Kidney epithelial cell (primary cell): ENCODE measurements around the gene EZH1. TPM values are rescaled to one million over a fixed set of nuclear protein-coding genes. Genes with fewer than 3 reads are reported as not detected.

Experiments used
- DNase-seq: peaks from one replicate; pipeline ENCODE4 v3.0.0-alpha.2; 2010; ENCODE audit warnings: low read depth
- H3K27me3 ChIP-seq: 2 replicates; pipeline ENCODE4 v1.6.0; 2011; ENCODE audit warnings: low read length; ENCODE audit not compliant: control insufficient read depth, insufficient read depth
- H3K36me3 ChIP-seq: 2 replicates; pipeline ENCODE4 v1.5.1; 2011; ENCODE audit warnings: low read length; ENCODE audit not compliant: control insufficient read depth, insufficient read depth
- H3K4me3 ChIP-seq: 2 replicates; pipeline ENCODE4 v1.5.1; 2011; ENCODE audit warnings: low read depth, mild to moderate bottlenecking, control low read depth, low read length
- CTCF ChIP-seq: IDR thresholded peaks from 2 replicates; pipeline ENCODE4 v1.5.1; 2011; ENCODE audit warnings: mild to moderate bottlenecking, moderate library complexity, low read length, control low read depth, inconsistent platforms; ENCODE audit not compliant: insufficient read depth, poor library complexity, severe bottlenecking
- total RNA-seq: library from RNA; depleted of rRNA; stranded (reverse); fragments of >200 nt; gene quantifications from 2 replicates; pipeline ENCODE4 v1.2.3, GENCODE V29; 2015

Gene EZH1
- total RNA-seq, 1 donor from 2014 or later: 14.7 TPM

- DNase-seq: no peak
- no peak for TF ChIP-seq CTCF
- Histone ChIP-seq H3K4me3 (peak overlapping the region; percentile 57), H3K36me3 (peaks cover under 1% of the 10 kb centered on the region), H3K27me3 (peaks cover 2% of the 10 kb centered on the region)
Measured at GRCh38 chr17:42780851-42781638, 36.2 kb upstream of the EZH1 start.

GRCh38 chr17:42779936-42780850, 35.4 kb upstream of the EZH1 start, which contains the start of gene WNK4:
WNK4 (plus strand) TSS chr17:42780610; CDS start chr17:42780699, 89 bp downstream.
- peak within 1 kb of the TSS; percentile 57 for H3K4me3 ChIP-seq
- DNase-seq: no peak
- H3K27me3 ChIP-seq: peaks cover 2% of the 10 kb centered on the region
- TF ChIP-seq CTCF: no peak
- H3K36me3 ChIP-seq: peaks cover 3% of the 10 kb centered on the region

GRCh38 chr17:42779304-42779935, 34.6 kb upstream of the EZH1 start:
- DNase-seq: no peak
- Histone ChIP-seq H3K4me3 (no peak overlapping the region), H3K27me3 (peaks cover 2% of the 10 kb centered on the region), H3K36me3 (peaks cover 3% of the 10 kb centered on the region)
- TF ChIP-seq CTCF: no peak

- peaks cover 3% of the 10 kb centered on the region for H3K36me3 ChIP-seq
- TF ChIP-seq CTCF: no peak
- no peak overlapping the region for H3K4me3 ChIP-seq
- H3K27me3 ChIP-seq: no peaks in the 10 kb centered on the region
- no peak for DNase-seq
Measured at GRCh38 chr17:42778570-42778969, 33.7 kb upstream of the EZH1 start.

GRCh38 chr17:42775534-42776098, 30.8 kb upstream of the EZH1 start:
- peaks cover 3% of the 10 kb centered on the region for H3K36me3 ChIP-seq
- no peak overlapping the region for H3K4me3 ChIP-seq
- no peaks in the 10 kb centered on the region for H3K27me3 ChIP-seq
- peak; percentile 2 for TF ChIP-seq CTCF
- no peak for DNase-seq
